ENCODE results near the gene SPG11.

- TF ChIP-seq CTCF (conservative IDR thresholded peaks at IDR 0.05; ENCODE audit: low read length) = no peak
- no peak for TF ChIP-seq EZH2phosphoT487 (IDR thresholded peaks at IDR 0.05; ENCODE audit: borderline replicate concordance)
Measured at GRCh38 chr15:44542596-44542995, 120.9 kb downstream of the SPG11 start.
